ENCODE data around the gene MYCN. TPM values are rescaled to one million over a fixed set of nuclear protein-coding genes. Genes with fewer than 3 reads are reported as not detected.
A peak's percentile ranks its signal among the peaks of the same experiment; 100 is the strongest.

The MYCN gene
- total RNA-seq, 1 donor from 2014 or later = 0.54 TPM

GRCh38 chr2:15943378-15944280, 3.3 kb downstream of the MYCN start:
- H3K27me3 Mint-ChIP-seq (ENCODE audit: unreplicated experiment) = peaks cover 49% of the 10 kb centered on the region
- H3K9me3 Mint-ChIP-seq (ENCODE audit: unreplicated experiment) = no peaks in the 10 kb centered on the region
- no peaks in the 10 kb centered on the region for H3K36me3 Mint-ChIP-seq (ENCODE audit: unreplicated experiment)
- H3K4me1 Mint-ChIP-seq (ENCODE audit: unreplicated experiment) = peaks cover 25% of the 10 kb centered on the region
- peak; percentile 36 for TF ChIP-seq CTCF (IDR thresholded peaks at IDR 0.05)
- no peak for DNase-seq (ENCODE audit: extremely low spot score, unreplicated experiment)
- H3K4me3 Mint-ChIP-seq (ENCODE audit: unreplicated experiment) = peak overlapping the region; percentile 42
- no peak overlapping the region for H3K27ac Mint-ChIP-seq (ENCODE audit: unreplicated experiment)

DNA sequence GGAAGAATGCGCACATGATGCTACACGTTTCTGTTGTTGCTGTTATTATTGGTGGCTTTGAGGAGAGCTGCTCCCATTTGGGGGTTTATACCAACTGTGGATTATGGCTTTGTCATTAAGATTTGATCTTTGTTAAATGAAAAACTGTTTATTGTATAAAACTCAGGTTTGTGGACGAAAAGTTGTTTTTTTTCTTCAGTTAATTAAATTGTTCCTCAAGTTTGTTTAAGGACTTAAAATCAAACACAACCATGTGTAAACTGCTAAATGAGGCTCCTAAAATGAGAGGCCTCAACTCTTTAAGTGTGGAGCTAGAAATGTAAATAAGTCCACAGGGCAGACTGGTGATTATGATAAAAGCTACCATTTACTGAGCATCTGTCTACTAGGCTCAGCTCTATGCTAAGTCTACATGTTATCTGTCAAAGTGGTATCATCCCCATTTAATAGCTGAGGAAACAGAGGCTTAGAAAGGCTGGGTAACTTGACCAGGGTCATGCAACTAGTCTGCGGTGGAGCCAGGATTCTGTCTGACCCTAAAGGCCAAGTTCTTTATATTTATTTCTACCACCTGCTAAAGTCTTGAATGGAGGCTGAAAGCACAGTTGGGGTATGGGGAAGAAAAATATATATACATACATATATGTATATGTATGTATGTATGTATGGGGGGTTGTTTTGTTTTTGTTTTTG, 4.1 kb downstream of the MYCN start:
- Mint-ChIP-seq H3K27ac (ENCODE audit: unreplicated experiment) (no peak overlapping the region), H3K4me1 (ENCODE audit: unreplicated experiment) (peaks cover 25% of the 10 kb centered on the region), H3K4me3 (ENCODE audit: unreplicated experiment) (no peak overlapping the region), H3K9me3 (ENCODE audit: unreplicated experiment) (no peaks in the 10 kb centered on the region), H3K27me3 (ENCODE audit: unreplicated experiment) (peaks cover 44% of the 10 kb centered on the region), H3K36me3 (ENCODE audit: unreplicated experiment) (no peaks in the 10 kb centered on the region)
- TF ChIP-seq CTCF (IDR thresholded peaks at IDR 0.05) = no peak
- no peak for DNase-seq (ENCODE audit: extremely low spot score, unreplicated experiment)

DNA sequence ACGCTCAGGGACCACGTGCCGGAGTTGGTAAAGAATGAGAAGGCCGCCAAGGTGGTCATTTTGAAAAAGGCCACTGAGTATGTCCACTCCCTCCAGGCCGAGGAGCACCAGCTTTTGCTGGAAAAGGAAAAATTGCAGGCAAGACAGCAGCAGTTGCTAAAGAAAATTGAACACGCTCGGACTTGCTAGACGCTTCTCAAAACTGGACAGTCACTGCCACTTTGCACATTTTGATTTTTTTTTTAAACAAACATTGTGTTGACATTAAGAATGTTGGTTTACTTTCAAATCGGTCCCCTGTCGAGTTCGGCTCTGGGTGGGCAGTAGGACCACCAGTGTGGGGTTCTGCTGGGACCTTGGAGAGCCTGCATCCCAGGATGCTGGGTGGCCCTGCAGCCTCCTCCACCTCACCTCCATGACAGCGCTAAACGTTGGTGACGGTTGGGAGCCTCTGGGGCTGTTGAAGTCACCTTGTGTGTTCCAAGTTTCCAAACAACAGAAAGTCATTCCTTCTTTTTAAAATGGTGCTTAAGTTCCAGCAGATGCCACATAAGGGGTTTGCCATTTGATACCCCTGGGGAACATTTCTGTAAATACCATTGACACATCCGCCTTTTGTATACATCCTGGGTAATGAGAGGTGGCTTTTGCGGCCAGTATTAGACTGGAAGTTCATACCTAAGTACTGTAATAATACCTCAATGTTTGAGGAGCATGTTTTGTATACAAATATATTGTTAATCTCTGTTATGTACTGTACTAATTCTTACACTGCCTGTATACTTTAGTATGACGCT, 5.8 kb downstream of the MYCN start:
- Mint-ChIP-seq H3K4me1 (ENCODE audit: unreplicated experiment) (peaks cover 15% of the 10 kb centered on the region), H3K27ac (ENCODE audit: unreplicated experiment) (no peak overlapping the region), H3K36me3 (ENCODE audit: unreplicated experiment) (no peaks in the 10 kb centered on the region)

DNA sequence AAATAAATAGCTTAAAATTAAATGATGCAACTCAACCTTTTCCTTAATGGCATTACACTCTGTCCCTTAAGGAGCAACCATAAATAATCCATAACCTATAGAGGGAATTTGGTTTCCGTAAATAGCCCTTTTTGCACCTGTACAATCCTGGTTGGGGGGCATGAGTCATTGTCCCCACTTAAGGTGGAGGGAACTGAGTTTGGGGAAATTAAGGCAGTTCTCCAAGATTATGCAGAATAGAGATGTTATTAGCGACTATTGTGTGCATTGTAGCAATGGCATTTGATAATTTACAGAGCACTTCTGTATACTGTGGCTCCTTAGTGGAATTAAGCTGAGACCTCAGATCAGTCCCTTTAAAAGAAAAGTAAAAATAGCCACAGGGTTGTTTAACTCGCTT, 6.6 kb downstream of the MYCN start:
- DNase-seq (ENCODE audit: extremely low spot score, unreplicated experiment) = no peak
- no peak for TF ChIP-seq CTCF (IDR thresholded peaks at IDR 0.05)
- Mint-ChIP-seq H3K27ac (ENCODE audit: unreplicated experiment) (no peak overlapping the region), H3K27me3 (ENCODE audit: unreplicated experiment) (peaks cover 24% of the 10 kb centered on the region), H3K4me3 (ENCODE audit: unreplicated experiment) (no peak overlapping the region), H3K36me3 (ENCODE audit: unreplicated experiment) (no peaks in the 10 kb centered on the region), H3K4me1 (ENCODE audit: unreplicated experiment) (peaks cover 8% of the 10 kb centered on the region), H3K9me3 (ENCODE audit: unreplicated experiment) (no peaks in the 10 kb centered on the region)

More for the DNA sequence above, 5.8 kb downstream of the MYCN start:
- H3K9me3 Mint-ChIP-seq (ENCODE audit: unreplicated experiment) = no peaks in the 10 kb centered on the region
- peaks cover 31% of the 10 kb centered on the region for H3K27me3 Mint-ChIP-seq (ENCODE audit: unreplicated experiment)
- no peak for TF ChIP-seq CTCF (IDR thresholded peaks at IDR 0.05)
- H3K4me3 Mint-ChIP-seq (ENCODE audit: unreplicated experiment) = no peak overlapping the region
- DNase-seq (ENCODE audit: extremely low spot score, unreplicated experiment) = no peak
